ENCODE data around the gene GDAP2.

DNA sequence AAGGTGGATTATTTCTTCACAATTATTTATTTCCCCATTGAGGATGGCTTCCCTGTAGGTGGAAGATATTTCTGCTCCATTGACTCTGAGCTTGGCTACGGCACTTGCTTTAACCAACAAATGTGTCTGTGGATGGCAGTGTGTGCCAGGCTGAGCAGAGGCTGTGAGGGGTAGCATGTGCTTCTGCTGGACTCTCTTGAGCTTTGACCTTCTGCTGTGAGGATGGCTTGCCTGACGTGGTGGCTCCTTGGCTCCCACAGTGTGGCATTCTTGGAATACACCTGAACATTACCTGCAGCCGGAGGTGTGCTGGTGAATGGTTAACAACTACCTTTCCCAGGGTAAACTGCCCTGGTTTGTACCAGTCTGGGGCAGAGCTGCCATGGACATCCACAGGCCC, 47.0 kb upstream of the GDAP2 start:
- no peak for TF ChIP-seq POLR2AphosphoS5 (IDR thresholded peaks at IDR 0.05)
- no peak for TF ChIP-seq POLR2A (IDR thresholded peaks at IDR 0.05)

Measured in suprapubic skin (tissue), 4 donors.